ENCODE results near the gene PLOD3. TPM values are rescaled to one million over a fixed set of nuclear protein-coding genes. Genes with fewer than 3 reads are reported as not detected.

PLOD3 gene
- total RNA-seq, 2 donors from 2014 or later: 53.9 to 65.5 TPM

DNA sequence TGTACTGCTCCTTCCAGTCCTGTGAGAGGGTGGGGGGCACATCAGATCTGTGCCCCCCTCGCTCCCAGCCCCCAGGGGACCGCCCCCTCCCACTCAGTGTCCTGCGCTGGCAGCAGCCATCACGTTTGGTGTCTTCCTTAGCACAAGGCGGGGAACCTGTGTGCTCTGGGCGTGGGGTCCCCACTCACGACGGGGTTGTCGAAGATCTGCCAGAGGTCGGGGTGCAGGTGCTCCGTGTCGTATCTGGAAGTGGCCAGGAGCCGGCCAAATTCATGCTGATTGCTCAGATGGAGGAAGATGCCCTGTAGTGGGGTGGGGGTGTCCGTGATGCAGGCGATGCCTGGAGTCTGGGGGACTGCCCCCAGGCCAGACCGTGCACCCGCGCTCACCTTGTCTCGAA, 7.2 kb downstream of the PLOD3 start:
- TF ChIP-seq, protein P1, sequence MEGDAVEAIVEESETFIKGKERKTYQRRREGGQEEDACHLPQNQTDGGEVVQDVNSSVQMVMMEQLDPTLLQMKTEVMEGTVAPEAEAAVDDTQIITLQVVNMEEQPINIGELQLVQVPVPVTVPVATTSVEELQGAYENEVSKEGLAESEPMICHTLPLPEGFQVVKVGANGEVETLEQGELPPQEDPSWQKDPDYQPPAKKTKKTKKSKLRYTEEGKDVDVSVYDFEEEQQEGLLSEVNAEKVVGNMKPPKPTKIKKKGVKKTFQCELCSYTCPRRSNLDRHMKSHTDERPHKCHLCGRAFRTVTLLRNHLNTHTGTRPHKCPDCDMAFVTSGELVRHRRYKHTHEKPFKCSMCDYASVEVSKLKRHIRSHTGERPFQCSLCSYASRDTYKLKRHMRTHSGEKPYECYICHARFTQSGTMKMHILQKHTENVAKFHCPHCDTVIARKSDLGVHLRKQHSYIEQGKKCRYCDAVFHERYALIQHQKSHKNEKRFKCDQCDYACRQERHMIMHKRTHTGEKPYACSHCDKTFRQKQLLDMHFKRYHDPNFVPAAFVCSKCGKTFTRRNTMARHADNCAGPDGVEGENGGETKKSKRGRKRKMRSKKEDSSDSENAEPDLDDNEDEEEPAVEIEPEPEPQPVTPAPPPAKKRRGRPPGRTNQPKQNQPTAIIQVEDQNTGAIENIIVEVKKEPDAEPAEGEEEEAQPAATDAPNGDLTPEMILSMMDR (conservative IDR thresholded peaks at IDR 0.05): no peak
- Mint-ChIP-seq H3K36me3 (ENCODE audit: low read depth) (peaks cover 31% of the 10 kb centered on the region), H3K27ac (no peak overlapping the region), H3K9me3 (no peaks in the 10 kb centered on the region), H3K27me3 (ENCODE audit: insufficient read depth) (no peaks in the 10 kb centered on the region), H3K4me3 (no peak overlapping the region), H3K4me1 (no peaks in the 10 kb centered on the region)
- Histone ChIP-seq H3K9ac (ENCODE audit: extremely low read depth, low read length, poor library complexity, severe bottlenecking) (no peak overlapping the region), H3K4me1 (ENCODE audit: control insufficient read depth, insufficient read depth, low read length) (no peaks in the 10 kb centered on the region), H3K4me3 (ENCODE audit: low read length) (no peak overlapping the region), H3K36me3 (ENCODE audit: control insufficient read depth, insufficient read depth, low read length) (peaks cover 9% of the 10 kb centered on the region), H3K27me3 (ENCODE audit: control insufficient read depth, insufficient read depth, low read length, poor library complexity, severe bottlenecking) (no peaks in the 10 kb centered on the region), H3K27ac (ENCODE audit: low read depth, low read length) (no peak overlapping the region), H3K9me3 (ENCODE audit: control insufficient read depth, low read length) (no peaks in the 10 kb centered on the region)
- WGBS, 2 experiments (ENCODE audit: insufficient coverage in 1 of 2, insufficient read length in 1 of 2): 96 to 99% methylated on average over 13 to 19 of the region's 19 CpGs
- DNase-seq: no peak

DNA sequence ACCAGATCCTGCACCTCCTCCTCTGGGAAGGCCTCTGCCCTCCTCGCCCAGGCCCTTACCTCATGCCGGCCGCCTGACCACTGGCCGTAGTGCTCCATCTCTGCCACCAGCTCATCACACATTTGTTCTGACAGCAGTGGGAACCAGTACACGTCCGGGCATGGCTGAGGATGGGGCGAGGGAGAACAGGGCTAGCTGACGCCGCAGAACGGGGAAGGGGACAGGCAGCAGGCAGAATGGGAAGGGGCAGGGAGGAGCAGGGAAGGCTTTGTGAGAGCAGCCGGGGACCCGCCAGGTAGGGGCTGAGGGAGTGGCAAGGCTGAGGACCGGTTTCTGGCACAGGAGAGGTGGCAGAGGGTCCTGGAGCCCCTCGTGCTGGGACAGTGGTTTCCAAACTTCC, 8.6 kb downstream of the PLOD3 start:
- 92 to 96% methylated on average over 10 to 14 of the region's 14 CpGs for WGBS, 2 experiments (ENCODE audit: insufficient coverage in 1 of 2, insufficient read length in 1 of 2)
- Histone ChIP-seq H3K4me1 (ENCODE audit: control insufficient read depth, insufficient read depth, low read length) (no peaks in the 10 kb centered on the region), H3K27me3 (ENCODE audit: control insufficient read depth, insufficient read depth, low read length, poor library complexity, severe bottlenecking) (no peaks in the 10 kb centered on the region), H3K4me3 (ENCODE audit: low read length) (no peak overlapping the region), H3K27ac (ENCODE audit: low read depth, low read length) (no peak overlapping the region), H3K9me3 (ENCODE audit: control insufficient read depth, low read length) (no peaks in the 10 kb centered on the region), H3K36me3 (ENCODE audit: control insufficient read depth, insufficient read depth, low read length) (peaks cover 3% of the 10 kb centered on the region), H3K9ac (ENCODE audit: extremely low read depth, low read length, poor library complexity, severe bottlenecking) (no peak overlapping the region)
- TF ChIP-seq, protein P1 (conservative IDR thresholded peaks at IDR 0.05): no peak
- Mint-ChIP-seq H3K27me3 (ENCODE audit: insufficient read depth) (peaks cover 3% of the 10 kb centered on the region), H3K27ac (no peak overlapping the region), H3K36me3 (ENCODE audit: low read depth) (peaks cover 20% of the 10 kb centered on the region), H3K4me3 (no peak overlapping the region), H3K4me1 (no peaks in the 10 kb centered on the region), H3K9me3 (no peaks in the 10 kb centered on the region)
- no peak for DNase-seq

DNA sequence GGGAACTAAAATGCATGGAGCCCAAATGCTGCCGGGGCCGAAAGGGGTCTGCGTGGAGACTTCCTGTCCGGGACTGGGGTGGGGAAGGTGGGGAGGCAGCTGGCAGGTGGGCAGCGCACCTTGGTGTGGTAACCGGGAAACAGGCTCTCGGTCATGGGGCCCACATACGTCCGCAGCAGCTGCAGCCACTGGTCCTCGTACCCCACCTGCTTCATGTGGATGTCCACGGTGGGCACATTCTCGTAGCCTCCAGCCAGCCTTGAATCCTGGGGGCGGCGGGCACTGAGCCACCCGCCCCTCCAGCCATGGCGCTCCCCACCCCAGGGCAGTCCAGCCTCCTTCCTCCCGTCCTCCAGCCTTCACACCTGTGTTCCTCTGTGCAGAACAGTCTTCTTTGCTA, 9.9 kb downstream of the PLOD3 start:
- Histone ChIP-seq H3K36me3 (ENCODE audit: control insufficient read depth, insufficient read depth, low read length) (peaks cover 3% of the 10 kb centered on the region), H3K4me3 (ENCODE audit: low read length) (no peak overlapping the region), H3K4me1 (ENCODE audit: control insufficient read depth, insufficient read depth, low read length) (no peaks in the 10 kb centered on the region), H3K27ac (ENCODE audit: low read depth, low read length) (no peak overlapping the region), H3K9ac (ENCODE audit: extremely low read depth, low read length, poor library complexity, severe bottlenecking) (no peak overlapping the region), H3K9me3 (ENCODE audit: control insufficient read depth, low read length) (no peaks in the 10 kb centered on the region), H3K27me3 (ENCODE audit: control insufficient read depth, insufficient read depth, low read length, poor library complexity, severe bottlenecking) (no peaks in the 10 kb centered on the region)
- H3K27ac Mint-ChIP-seq: no peak overlapping the region
- H3K27me3 Mint-ChIP-seq (ENCODE audit: insufficient read depth): peaks cover 15% of the 10 kb centered on the region
- TF ChIP-seq, protein P1 (conservative IDR thresholded peaks at IDR 0.05): no peak
- no peaks in the 10 kb centered on the region for H3K9me3 Mint-ChIP-seq
- H3K4me3 Mint-ChIP-seq: no peak overlapping the region
- H3K36me3 Mint-ChIP-seq (ENCODE audit: low read depth): peaks cover 20% of the 10 kb centered on the region
- DNase-seq: no peak
- no peaks in the 10 kb centered on the region for H3K4me1 Mint-ChIP-seq
- 90 to 97% methylated on average over 13 to 17 of the region's 17 CpGs for WGBS, 2 experiments (ENCODE audit: insufficient coverage in 1 of 2, insufficient read length in 1 of 2)
